ENCODE data around the gene GNL1. TPM values are rescaled to one million over a fixed set of nuclear protein-coding genes. Genes with fewer than 3 reads are reported as not detected.

The GNL1 gene, protein sequence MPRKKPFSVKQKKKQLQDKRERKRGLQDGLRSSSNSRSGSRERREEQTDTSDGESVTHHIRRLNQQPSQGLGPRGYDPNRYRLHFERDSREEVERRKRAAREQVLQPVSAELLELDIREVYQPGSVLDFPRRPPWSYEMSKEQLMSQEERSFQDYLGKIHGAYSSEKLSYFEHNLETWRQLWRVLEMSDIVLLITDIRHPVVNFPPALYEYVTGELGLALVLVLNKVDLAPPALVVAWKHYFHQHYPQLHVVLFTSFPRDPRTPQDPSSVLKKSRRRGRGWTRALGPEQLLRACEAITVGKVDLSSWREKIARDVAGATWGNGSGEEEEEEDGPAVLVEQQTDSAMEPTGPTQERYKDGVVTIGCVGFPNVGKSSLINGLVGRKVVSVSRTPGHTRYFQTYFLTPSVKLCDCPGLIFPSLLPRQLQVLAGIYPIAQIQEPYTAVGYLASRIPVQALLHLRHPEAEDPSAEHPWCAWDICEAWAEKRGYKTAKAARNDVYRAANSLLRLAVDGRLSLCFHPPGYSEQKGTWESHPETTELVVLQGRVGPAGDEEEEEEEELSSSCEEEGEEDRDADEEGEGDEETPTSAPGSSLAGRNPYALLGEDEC
- 100 to 1,000 TPM in 4 of 7 donors, 10 to 100 TPM in 3; 42.4 to 128 (median 103) TPM for total RNA-seq
- polyA plus RNA-seq: 10 to 100 TPM; 77.8 to 80.4 TPM
- long read RNA-seq, donor 1, full-length matches to known transcripts: 297 of 414 reads
- long read RNA-seq, donor 1, partial matches to known transcripts: 81 of 414 reads
- long read RNA-seq, donor 1, other reads (novel, unspliced or antisense): 36 of 414 reads
- long read RNA-seq, donor 2, full-length matches to known transcripts: 16 of 21 reads
- long read RNA-seq, donor 2, partial matches to known transcripts: 5 of 21 reads
- long read RNA-seq, donor 2, other reads (novel, unspliced or antisense): 0 of 21 reads
- long read RNA-seq, donor 3, full-length matches to known transcripts: 122 of 188 reads
- long read RNA-seq, donor 3, partial matches to known transcripts: 48 of 188 reads
- long read RNA-seq, donor 3, other reads (novel, unspliced or antisense): 18 of 188 reads

DNA sequence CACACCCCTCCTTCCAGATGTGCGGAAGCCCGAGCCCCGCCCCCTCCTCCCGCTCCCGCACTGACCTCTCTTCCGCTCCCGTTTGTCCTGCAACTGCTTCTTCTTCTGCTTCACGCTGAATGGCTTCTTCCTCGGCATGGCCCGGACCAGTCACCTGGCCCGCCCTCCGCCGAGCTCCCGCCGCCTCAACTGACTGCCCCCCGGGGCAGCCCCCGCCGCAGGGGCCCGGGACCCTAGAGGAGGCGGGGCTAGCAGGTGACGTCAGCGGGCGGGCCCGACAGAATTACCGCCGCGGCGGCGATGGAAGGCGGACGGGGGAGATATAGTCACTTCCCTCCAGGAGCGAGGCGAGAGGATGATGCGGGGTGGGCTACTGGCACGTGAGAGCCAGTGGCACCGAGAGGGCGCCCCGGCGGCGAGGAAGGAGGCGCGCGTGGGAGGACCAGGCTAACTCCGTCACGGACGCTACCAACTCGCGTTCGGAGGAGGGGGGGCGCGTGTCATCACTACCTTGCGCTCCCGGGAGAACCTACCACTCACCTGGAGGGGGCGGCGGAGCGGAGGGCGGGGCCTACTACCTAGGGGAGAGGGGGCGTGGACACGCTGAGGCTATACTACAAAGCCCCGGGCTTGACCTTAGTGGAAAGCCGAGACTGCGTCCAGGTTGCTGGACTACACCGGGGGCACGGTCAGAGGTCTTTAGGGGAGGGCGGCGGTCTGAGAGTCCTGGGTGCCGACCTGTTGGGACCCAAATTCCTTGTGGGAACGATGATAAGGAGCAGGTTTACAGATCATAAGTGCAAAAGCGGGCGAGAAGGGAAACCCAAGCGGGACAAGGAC lies at the start of gene GNL1:
Gene GNL1, minus strand, starts transcription at position 424 of the 840 bp plus-strand sequence. Its CDS starts 286 bp downstream, at position 138.
- no peaks in the 10 kb centered on the region for H3K9me3 ChIP-seq
- WGBS, 3 donors: 1% methylated on average over 45 to 71 of the region's 71 CpGs
- peaks cover 7% of the 10 kb centered on the region for H3K4me1 ChIP-seq (ENCODE audit: insufficient read depth)
- intact Hi-C loops (cut with DNase I): no loop called here
- peak within 1 kb of the TSS; percentile 66 for H3K4me3 ChIP-seq
- peak within 1 kb of the TSS; percentile 93 to 98 for H3K27ac ChIP-seq
- TF ChIP-seq EP300 (IDR thresholded peaks at IDR 0.05) (no peak), POLR2A (IDR thresholded peaks at IDR 0.05) (peak; percentile 81)
- TF ChIP-seq, protein P1, sequence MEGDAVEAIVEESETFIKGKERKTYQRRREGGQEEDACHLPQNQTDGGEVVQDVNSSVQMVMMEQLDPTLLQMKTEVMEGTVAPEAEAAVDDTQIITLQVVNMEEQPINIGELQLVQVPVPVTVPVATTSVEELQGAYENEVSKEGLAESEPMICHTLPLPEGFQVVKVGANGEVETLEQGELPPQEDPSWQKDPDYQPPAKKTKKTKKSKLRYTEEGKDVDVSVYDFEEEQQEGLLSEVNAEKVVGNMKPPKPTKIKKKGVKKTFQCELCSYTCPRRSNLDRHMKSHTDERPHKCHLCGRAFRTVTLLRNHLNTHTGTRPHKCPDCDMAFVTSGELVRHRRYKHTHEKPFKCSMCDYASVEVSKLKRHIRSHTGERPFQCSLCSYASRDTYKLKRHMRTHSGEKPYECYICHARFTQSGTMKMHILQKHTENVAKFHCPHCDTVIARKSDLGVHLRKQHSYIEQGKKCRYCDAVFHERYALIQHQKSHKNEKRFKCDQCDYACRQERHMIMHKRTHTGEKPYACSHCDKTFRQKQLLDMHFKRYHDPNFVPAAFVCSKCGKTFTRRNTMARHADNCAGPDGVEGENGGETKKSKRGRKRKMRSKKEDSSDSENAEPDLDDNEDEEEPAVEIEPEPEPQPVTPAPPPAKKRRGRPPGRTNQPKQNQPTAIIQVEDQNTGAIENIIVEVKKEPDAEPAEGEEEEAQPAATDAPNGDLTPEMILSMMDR (IDR thresholded peaks at IDR 0.05): peak in 2 of 3 donors; percentile 32 to 40
- no peaks in the 10 kb centered on the region for H3K27me3 ChIP-seq
- no peaks in the 10 kb centered on the region for H3K36me3 ChIP-seq
- peak; percentile 95 to 97 (median 97) for DNase-seq

DNA sequence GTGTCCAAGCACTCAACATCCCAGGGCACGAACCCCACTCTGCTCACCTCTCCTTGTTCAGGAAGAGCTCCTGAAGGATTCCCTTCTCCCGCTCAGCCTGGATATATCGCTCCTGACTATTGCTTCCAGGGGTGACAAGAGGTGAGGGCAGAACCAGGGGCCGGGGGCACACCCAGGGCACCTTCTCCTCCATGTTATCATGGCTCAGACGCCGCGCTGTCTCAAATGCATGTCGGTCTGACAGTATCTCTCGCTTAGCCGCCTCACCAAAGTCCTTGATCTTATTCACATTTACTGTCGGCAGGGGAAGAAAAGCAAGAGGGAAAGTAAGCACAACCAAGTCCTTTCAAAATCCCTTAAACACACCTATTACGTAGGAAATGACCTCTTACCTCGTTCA lies 47.7 kb upstream of the GNL1 start:
- no peak overlapping the region for H3K27ac ChIP-seq
- intact Hi-C loops (cut with DNase I): no loop called here
- 88 to 95% (median 92%) methylated on average over 13 of the region's 13 CpGs for WGBS, 3 donors
- no peaks in the 10 kb centered on the region for H3K4me1 ChIP-seq (ENCODE audit: insufficient read depth)
- no peak overlapping the region for H3K4me3 ChIP-seq
- H3K36me3 ChIP-seq: no peaks in the 10 kb centered on the region
- H3K27me3 ChIP-seq: no peaks in the 10 kb centered on the region
- no peak for DNase-seq
- no peaks in the 10 kb centered on the region for H3K9me3 ChIP-seq
- TF ChIP-seq, protein P1 (IDR thresholded peaks at IDR 0.05): no peak
- no peak for TF ChIP-seq POLR2A (IDR thresholded peaks at IDR 0.05)
- TF ChIP-seq EP300 (IDR thresholded peaks at IDR 0.05): no peak

DNA sequence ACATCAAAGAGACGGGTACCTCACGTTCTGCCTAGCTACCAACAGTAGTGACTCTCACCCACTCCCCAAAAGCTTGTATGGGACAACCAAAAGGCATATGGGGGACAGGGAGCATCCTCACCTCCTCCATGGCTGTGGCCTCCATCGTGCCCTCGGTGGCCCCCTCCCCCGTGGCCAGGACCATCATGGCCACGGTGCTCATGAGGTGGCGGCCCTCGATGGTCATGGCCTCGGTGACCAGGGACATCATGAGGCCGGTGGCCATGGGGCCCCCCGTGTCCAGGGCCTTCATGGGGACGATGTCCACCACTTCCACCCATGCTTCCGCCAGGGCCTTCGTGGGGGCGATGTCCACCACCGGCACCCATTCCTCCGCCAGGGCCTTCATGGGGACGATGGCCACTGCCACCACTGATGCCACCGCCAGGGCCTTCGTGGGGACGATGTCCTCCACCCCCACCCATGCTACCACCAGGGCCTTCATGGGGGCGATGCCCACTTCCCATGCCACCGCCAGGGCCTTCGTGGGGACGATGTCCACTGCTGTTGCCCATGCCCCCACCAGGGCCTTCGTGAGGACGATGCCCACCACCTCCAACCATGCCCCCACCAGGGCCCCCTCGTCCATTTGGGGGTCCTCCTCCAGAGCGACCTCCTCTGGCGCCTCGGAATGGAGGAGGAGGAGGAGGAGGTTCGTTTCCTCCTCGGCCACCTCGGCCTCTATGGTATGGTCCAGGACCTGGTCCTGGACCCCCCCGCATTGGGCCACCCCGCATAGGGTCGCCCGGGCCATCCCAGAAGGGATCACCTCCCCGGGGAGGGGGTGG lies 45.7 kb upstream of the GNL1 start:
- TF ChIP-seq POLR2A (IDR thresholded peaks at IDR 0.05): no peak
- no peak for TF ChIP-seq EP300 (IDR thresholded peaks at IDR 0.05)
- TF ChIP-seq, protein P1 (IDR thresholded peaks at IDR 0.05): no peak
- Histone ChIP-seq H3K27me3 (no peaks in the 10 kb centered on the region), H3K27ac (no peak overlapping the region), H3K9me3 (no peaks in the 10 kb centered on the region), H3K36me3 (no peaks in the 10 kb centered on the region), H3K4me1 (ENCODE audit: insufficient read depth) (no peaks in the 10 kb centered on the region), H3K4me3 (no peak overlapping the region)
- intact Hi-C loops (cut with DNase I): no loop called here
- whole genome bisulfite sequencing, 3 donors: 86 to 92% (median 91%) methylated on average over 29 to 39 of the region's 39 CpGs
- DNase-seq: no peak

All from ovary (tissue), 10 donors.